ENCODE data around the gene COL10A1.

Gene COL10A1

DNA sequence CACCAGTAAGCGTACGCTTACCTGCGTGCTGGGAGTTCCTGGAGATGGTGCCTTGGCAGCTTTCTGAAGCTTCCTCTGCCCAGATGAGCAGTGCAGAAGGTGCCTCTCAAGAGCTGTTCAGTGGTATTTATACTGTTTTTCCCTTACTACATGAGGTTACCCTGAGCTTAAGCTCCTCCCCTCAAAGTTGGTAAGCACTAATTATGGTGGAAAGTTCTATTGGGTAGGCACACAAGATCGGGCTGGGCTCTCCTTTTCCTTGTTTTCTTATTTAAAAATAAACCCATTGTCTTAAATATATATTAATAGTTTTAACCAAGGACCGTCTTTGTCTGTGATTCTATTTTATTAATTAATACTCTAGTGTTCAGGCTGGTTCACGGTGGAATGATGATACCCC is at the start of gene COL10A1:
TSS of gene COL10A1 (minus strand) at position 101 of the 400 bp plus-strand sequence. CDS start 640 bp downstream, outside the sequence.
- peaks cover 3% of the 10 kb centered on the region for H3K36me3 ChIP-seq (ENCODE audit: control insufficient read depth, insufficient read depth, low read length, severe bottlenecking)
- H3K4me3 ChIP-seq (ENCODE audit: low read length), result no peak within 1 kb of the TSS
- DNase-seq (ENCODE audit: low read depth), result no peak
- H3K9ac ChIP-seq (ENCODE audit: low read length), result no peak within 1 kb of the TSS
- no peaks in the 10 kb centered on the region for H3K4me1 ChIP-seq (ENCODE audit: control insufficient read depth, insufficient read depth, low read length)
- H3K27me3 ChIP-seq (replicated peaks; ENCODE audit: control insufficient read depth, insufficient read depth, low read length), result no peaks in the 10 kb centered on the region
- no peaks in the 10 kb centered on the region for H3K9me3 ChIP-seq (ENCODE audit: control insufficient read depth, low read length)

DNA sequence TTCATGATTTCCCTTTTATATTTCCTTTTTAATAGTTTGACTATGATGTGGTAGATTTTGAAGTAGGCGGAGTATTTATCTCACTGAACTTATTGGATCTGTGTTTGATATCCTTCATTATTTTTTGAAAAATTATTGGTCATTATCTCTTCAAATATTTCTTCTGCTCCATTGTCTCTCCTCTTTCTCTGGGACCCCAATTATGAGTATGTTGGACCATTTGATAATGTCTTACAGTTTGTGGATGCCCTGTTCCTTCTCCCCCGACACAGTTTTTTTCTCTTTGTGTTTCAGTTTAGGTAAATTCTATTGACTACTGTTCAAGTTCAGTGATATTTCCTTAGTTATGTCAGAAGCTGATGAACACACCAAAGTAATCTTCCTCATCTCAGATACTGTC is 49.4 kb upstream of the COL10A1 start:
- H3K36me3 ChIP-seq (ENCODE audit: control insufficient read depth, insufficient read depth, low read length, severe bottlenecking), result no peaks in the 10 kb centered on the region
- H3K9ac ChIP-seq (ENCODE audit: low read length), result no peak overlapping the region
- no peaks in the 10 kb centered on the region for H3K27me3 ChIP-seq (replicated peaks; ENCODE audit: control insufficient read depth, insufficient read depth, low read length)
- peaks cover 11% of the 10 kb centered on the region for H3K9me3 ChIP-seq (ENCODE audit: control insufficient read depth, low read length)
- no peak for DNase-seq (ENCODE audit: low read depth)
- H3K4me3 ChIP-seq (ENCODE audit: low read length), result no peak overlapping the region
- no peaks in the 10 kb centered on the region for H3K4me1 ChIP-seq (ENCODE audit: control insufficient read depth, insufficient read depth, low read length)

GRCh38 chr6:116173928-116174327 is 48.0 kb upstream of the COL10A1 start:
- Histone ChIP-seq H3K9ac (ENCODE audit: low read length) (no peak overlapping the region), H3K27me3 (replicated peaks; ENCODE audit: control insufficient read depth, insufficient read depth, low read length) (no peaks in the 10 kb centered on the region)
- no peak for DNase-seq (ENCODE audit: low read depth)

DNA sequence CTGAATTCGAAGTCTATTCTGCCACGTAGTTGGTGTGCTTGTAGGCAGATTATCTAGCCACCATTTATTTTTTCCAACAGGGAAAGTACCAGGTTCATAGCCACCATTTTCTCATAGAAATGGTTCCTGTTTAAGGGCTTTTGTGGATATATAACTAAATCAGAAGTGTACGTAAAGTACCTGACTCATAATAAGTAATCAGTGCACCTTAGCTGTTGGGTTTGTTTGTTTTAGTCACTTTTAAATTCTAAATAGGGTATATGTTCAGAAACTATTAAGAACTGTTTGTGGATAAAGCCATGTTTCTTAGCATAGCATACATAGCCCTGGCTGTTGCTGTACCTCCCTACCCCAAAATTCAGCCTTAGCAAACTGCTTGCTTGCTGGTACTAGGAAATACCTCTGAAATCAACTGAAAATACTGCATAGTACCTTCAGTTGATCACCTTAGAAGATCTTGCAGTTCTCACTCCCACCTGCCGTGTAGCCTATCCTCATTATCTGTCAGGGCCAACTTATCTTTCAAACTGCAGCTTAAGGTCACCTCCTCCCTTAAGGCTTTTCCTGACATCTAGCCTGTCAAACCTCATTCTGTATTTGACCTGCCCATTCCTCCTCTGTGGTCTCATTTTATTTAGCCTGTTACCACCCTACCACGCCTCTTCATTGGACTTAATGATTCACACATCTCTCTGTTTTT is 44.6 kb upstream of the COL10A1 start:
- DNase-seq (ENCODE audit: low read depth), result no peak
- Histone ChIP-seq H3K36me3 (ENCODE audit: control insufficient read depth, insufficient read depth, low read length, severe bottlenecking) (no peaks in the 10 kb centered on the region), H3K27me3 (replicated peaks; ENCODE audit: control insufficient read depth, insufficient read depth, low read length) (no peaks in the 10 kb centered on the region), H3K9ac (ENCODE audit: low read length) (no peak overlapping the region), H3K9me3 (ENCODE audit: control insufficient read depth, low read length) (peaks cover 5% of the 10 kb centered on the region), H3K4me3 (ENCODE audit: low read length) (no peak overlapping the region), H3K4me1 (ENCODE audit: control insufficient read depth, insufficient read depth, low read length) (peaks cover 3% of the 10 kb centered on the region)

More at GRCh38 chr6:116173928-116174327, 48.0 kb upstream of the COL10A1 start:
- H3K4me1 ChIP-seq (ENCODE audit: control insufficient read depth, insufficient read depth, low read length), result no peaks in the 10 kb centered on the region
- no peaks in the 10 kb centered on the region for H3K36me3 ChIP-seq (ENCODE audit: control insufficient read depth, insufficient read depth, low read length, severe bottlenecking)
- peaks cover 11% of the 10 kb centered on the region for H3K9me3 ChIP-seq (ENCODE audit: control insufficient read depth, low read length)
- no peak overlapping the region for H3K4me3 ChIP-seq (ENCODE audit: low read length)

DNA sequence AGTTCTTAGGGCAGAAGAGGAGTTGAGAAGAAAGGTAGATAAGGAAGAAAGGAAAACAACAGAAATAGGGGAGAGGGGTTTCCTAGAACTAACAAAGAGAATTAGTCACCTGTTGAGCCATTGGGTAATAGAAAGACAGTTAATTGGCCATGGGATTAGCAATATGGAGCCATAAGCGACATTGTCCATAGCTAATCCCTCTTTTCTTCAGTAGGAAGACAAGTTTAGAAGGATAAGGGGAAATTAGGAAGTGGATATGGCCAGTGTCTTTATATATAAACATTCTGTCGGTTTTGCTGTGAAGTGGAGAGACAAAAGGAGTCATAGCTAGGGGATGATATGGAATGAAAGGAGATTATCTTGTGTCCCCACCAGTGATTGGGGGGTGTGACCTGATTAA is 43.9 kb upstream of the COL10A1 start:
- Histone ChIP-seq H3K9ac (ENCODE audit: low read length) (no peak overlapping the region), H3K4me1 (ENCODE audit: control insufficient read depth, insufficient read depth, low read length) (peaks cover 3% of the 10 kb centered on the region), H3K27me3 (replicated peaks; ENCODE audit: control insufficient read depth, insufficient read depth, low read length) (no peaks in the 10 kb centered on the region), H3K9me3 (ENCODE audit: control insufficient read depth, low read length) (no peaks in the 10 kb centered on the region), H3K36me3 (ENCODE audit: control insufficient read depth, insufficient read depth, low read length, severe bottlenecking) (no peaks in the 10 kb centered on the region), H3K4me3 (ENCODE audit: low read length) (no peak overlapping the region)
- DNase-seq (ENCODE audit: low read depth), result no peak

DNA sequence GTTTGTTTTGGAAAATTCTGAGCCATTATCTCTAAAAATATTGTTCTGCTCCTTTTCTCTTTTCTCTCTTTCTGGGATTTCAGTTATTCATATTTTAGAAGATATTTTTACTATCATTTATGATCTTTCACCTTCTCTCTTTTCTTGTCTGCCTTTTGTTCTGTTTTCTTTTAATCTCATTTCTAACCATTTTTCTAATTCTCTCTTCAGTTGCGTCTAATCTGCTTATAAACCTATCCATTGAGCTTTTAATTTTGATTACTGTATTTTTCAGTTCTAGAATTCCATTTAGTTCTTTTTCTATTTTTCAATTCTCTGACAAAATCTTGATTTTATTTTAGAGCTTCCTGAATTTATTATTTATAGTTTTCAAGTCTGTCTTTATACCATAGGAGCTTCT is 42.2 kb upstream of the COL10A1 start:
- H3K27me3 ChIP-seq (replicated peaks; ENCODE audit: control insufficient read depth, insufficient read depth, low read length), result no peaks in the 10 kb centered on the region
- no peak overlapping the region for H3K4me3 ChIP-seq (ENCODE audit: low read length)
- H3K36me3 ChIP-seq (ENCODE audit: control insufficient read depth, insufficient read depth, low read length, severe bottlenecking), result no peaks in the 10 kb centered on the region
- no peak overlapping the region for H3K9ac ChIP-seq (ENCODE audit: low read length)
- no peak for DNase-seq (ENCODE audit: low read depth)
- H3K9me3 ChIP-seq (ENCODE audit: control insufficient read depth, low read length), result no peaks in the 10 kb centered on the region
- H3K4me1 ChIP-seq (ENCODE audit: control insufficient read depth, insufficient read depth, low read length), result peaks cover 3% of the 10 kb centered on the region

DNA sequence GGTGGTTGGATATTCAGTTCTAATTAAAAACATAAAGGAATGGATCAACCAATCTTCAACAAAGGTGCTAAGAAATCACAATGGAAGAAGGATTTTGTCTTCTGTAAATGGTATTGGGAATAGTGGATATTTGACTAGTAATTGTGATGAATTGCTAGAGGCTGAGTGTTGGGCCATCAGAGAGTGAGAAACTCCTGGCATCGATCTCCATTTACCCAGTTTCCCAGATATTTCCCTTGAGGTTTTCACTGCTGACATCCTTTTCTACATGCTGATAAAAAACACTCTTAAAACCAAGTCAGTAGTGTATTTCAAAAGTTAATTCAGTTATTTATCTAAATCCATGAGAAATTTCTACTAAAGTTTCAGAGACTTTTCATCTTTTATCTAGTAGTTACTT is 40.4 kb upstream of the COL10A1 start:
- Histone ChIP-seq H3K4me1 (ENCODE audit: control insufficient read depth, insufficient read depth, low read length) (peaks cover 3% of the 10 kb centered on the region), H3K9ac (ENCODE audit: low read length) (no peak overlapping the region), H3K4me3 (ENCODE audit: low read length) (no peak overlapping the region), H3K36me3 (ENCODE audit: control insufficient read depth, insufficient read depth, low read length, severe bottlenecking) (no peaks in the 10 kb centered on the region), H3K27me3 (replicated peaks; ENCODE audit: control insufficient read depth, insufficient read depth, low read length) (no peaks in the 10 kb centered on the region), H3K9me3 (ENCODE audit: control insufficient read depth, low read length) (no peaks in the 10 kb centered on the region)
- no peak for DNase-seq (ENCODE audit: low read depth)

GRCh38 chr6:116165596-116165995 is 39.7 kb upstream of the COL10A1 start:
- DNase-seq (ENCODE audit: low read depth), result no peak
- Histone ChIP-seq H3K36me3 (ENCODE audit: control insufficient read depth, insufficient read depth, low read length, severe bottlenecking) (no peaks in the 10 kb centered on the region), H3K27me3 (replicated peaks; ENCODE audit: control insufficient read depth, insufficient read depth, low read length) (no peaks in the 10 kb centered on the region), H3K4me3 (ENCODE audit: low read length) (no peak overlapping the region), H3K4me1 (ENCODE audit: control insufficient read depth, insufficient read depth, low read length) (peaks cover 3% of the 10 kb centered on the region), H3K9ac (ENCODE audit: low read length) (no peak overlapping the region), H3K9me3 (ENCODE audit: control insufficient read depth, low read length) (no peaks in the 10 kb centered on the region)

GRCh38 chr6:116159782-116160524 is 34.0 kb upstream of the COL10A1 start:
- no peaks in the 10 kb centered on the region for H3K27me3 ChIP-seq (replicated peaks; ENCODE audit: control insufficient read depth, insufficient read depth, low read length)
- H3K4me1 ChIP-seq (ENCODE audit: control insufficient read depth, insufficient read depth, low read length), result no peaks in the 10 kb centered on the region
- H3K36me3 ChIP-seq (ENCODE audit: control insufficient read depth, insufficient read depth, low read length, severe bottlenecking), result no peaks in the 10 kb centered on the region
- no peak overlapping the region for H3K4me3 ChIP-seq (ENCODE audit: low read length)
- H3K9me3 ChIP-seq (ENCODE audit: control insufficient read depth, low read length), result no peaks in the 10 kb centered on the region
- H3K9ac ChIP-seq (ENCODE audit: low read length), result no peak overlapping the region
- DNase-seq (ENCODE audit: low read depth), result peak; percentile 57

DNA sequence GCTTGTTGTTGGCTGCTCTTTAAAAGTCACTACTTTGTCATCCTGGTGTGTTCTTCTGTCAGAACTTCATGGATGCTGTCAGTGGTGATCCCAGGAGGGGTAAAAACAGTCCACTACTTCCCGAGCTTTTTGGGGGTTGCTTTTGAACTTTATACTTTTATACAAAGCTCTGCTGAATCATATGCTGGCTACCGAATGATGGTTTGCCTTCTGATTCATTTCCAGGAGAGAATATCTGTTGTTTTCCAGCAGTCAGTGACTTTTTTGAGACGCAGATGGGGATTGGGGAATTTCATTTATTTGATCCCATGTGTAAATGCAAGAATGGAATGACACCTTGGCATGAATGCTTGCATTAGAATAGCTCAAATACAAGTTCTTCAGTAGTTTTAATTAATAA is 32.7 kb upstream of the COL10A1 start:
- DNase-seq (ENCODE audit: low read depth), result peak; percentile 24
- no peaks in the 10 kb centered on the region for H3K9me3 ChIP-seq (ENCODE audit: control insufficient read depth, low read length)
- H3K27me3 ChIP-seq (replicated peaks; ENCODE audit: control insufficient read depth, insufficient read depth, low read length), result no peaks in the 10 kb centered on the region
- H3K4me3 ChIP-seq (ENCODE audit: low read length), result no peak overlapping the region
- H3K4me1 ChIP-seq (ENCODE audit: control insufficient read depth, insufficient read depth, low read length), result no peaks in the 10 kb centered on the region
- no peaks in the 10 kb centered on the region for H3K36me3 ChIP-seq (ENCODE audit: control insufficient read depth, insufficient read depth, low read length, severe bottlenecking)
- H3K9ac ChIP-seq (ENCODE audit: low read length), result no peak overlapping the region

DNA sequence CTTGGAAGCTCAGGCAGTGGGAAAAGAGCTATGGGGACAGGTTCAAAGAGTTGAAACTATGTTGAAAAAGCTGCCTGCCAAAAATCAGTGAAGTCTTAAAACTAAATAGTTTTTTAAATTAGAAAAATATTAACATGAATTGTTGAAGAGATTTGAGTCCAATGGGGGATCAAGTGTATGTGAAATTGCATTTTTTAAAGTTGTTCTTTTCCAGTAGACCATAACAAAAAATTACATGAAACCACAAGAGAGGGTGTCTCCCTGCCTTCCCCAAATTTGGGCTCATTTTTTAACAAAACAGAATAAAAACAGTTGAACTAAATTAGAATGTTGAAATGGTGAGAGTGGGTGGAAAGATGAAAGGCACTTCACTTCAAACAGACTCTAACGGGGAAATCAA is 31.5 kb upstream of the COL10A1 start:
- no peaks in the 10 kb centered on the region for H3K4me1 ChIP-seq (ENCODE audit: control insufficient read depth, insufficient read depth, low read length)
- no peaks in the 10 kb centered on the region for H3K27me3 ChIP-seq (replicated peaks; ENCODE audit: control insufficient read depth, insufficient read depth, low read length)
- no peak overlapping the region for H3K9ac ChIP-seq (ENCODE audit: low read length)
- H3K9me3 ChIP-seq (ENCODE audit: control insufficient read depth, low read length), result no peaks in the 10 kb centered on the region
- H3K4me3 ChIP-seq (ENCODE audit: low read length), result no peak overlapping the region
- no peaks in the 10 kb centered on the region for H3K36me3 ChIP-seq (ENCODE audit: control insufficient read depth, insufficient read depth, low read length, severe bottlenecking)
- DNase-seq (ENCODE audit: low read depth), result peak; percentile 73

All from adipocyte (in vitro differentiated cells).